Right hindlimb (tissue), 1 donor: ENCODE results near the gene IFI27L1.

Experiments used
- DNase-seq: peaks from one replicate; pipeline ENCODE4 v3.0.0-alpha.2; 2018

Gene IFI27L1

GRCh38 chr14:94139006-94139405 lies 57.9 kb downstream of the IFI27L1 start:
- DNase-seq: no peak

DNA sequence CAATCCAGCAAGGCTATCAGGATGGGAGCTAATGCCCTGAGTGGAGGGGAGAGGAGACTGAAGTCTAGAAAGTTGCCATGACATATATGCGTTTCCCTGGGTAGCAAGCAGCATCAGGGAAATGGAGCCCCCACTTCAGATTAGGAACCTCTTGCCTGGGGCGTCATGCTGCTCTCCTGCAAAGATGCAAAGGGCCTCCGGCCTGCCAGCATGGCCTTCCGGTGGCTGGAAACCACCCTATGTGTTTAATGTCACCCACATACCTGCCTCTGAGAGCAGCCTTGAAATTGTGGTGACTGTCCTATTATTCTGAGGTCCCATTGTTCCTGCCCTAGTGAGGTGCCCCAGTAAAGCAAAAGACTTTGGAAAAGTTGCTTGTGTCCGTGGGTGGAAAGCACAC lies 58.3 kb downstream of the IFI27L1 start:
- no peak for DNase-seq

DNA sequence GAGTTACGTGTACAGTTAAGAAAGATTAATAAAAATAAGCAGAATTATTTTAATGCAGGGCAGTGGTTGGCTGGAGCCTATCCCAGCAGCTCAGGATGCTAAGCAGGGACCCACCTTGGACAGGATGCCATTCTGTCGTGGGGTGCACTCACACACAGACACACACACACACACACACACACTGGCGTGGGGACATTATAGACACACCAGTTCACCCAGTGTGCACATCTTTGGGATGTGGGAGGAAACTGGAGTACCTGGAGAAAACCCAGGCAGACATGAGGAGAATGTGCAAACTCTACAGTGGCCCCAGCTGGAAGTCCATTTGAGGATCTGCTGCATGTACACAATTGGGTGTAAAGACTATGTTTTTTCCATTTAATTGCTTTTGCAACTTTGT lies 61.1 kb downstream of the IFI27L1 start:
- no peak for DNase-seq

GRCh38 chr14:94142836-94143235 lies 61.7 kb downstream of the IFI27L1 start:
- no peak for DNase-seq

- no peak for DNase-seq
Measured at GRCh38 chr14:94143239-94143638, 62.1 kb downstream of the IFI27L1 start.

GRCh38 chr14:94143711-94144110 lies 62.6 kb downstream of the IFI27L1 start:
- no peak for DNase-seq

DNA sequence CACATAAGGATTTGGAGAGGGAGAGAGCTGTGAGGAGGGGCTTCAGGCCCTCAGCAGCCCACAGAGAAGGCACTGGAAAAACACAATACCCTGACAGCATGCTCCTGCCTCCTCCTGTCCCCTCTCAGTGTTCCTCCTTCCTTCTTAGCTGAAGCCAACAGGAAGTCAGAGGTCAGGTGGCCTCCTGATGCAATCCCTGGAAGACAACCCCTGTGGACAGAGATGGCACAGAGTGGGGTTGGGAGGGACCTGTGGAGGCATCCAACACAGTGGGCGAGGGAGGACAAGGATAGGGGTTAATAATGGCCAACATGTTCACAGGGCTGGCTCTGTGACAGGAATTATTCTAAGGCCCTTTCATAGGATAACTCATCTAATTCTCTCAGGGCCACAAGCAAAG lies 63.7 kb downstream of the IFI27L1 start:
- DNase-seq: no peak

DNA sequence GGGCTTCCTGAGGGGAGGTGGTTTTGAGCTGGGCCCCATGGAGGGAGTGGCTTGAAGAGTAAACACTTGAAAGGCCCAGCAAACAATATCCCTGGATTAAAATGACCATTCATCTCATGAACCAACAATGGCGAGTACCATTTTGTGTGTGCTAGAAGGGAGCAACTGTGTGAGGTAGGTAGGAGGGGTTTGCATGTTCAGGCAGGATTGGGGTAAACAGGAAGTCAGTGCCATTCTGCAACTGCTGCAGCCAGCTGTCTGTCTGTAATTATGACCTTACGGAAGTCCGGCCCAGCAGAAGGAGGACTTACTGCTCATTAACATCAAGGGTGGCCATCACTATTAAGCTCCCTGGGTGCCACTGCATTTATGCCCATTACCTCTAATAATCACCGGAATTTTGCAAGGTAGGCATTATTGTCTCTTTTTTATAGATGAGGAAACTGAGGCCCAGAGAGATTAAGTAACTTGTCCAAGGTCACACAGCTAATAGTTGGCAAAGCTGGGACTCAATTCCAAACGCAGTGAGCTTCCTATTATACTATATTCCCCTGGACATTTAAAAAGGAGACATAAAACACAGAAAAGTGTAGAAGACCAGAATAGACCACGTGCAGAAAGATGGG lies 64.9 kb downstream of the IFI27L1 start:
- DNase-seq: no peak
